ENCODE data around the gene MAGEB4. TPM values are rescaled to one million over a fixed set of nuclear protein-coding genes. Genes with fewer than 3 reads are reported as not detected.

Gene MAGEB4
- total RNA-seq, 1 donor from 2014 or later: not detected

DNA sequence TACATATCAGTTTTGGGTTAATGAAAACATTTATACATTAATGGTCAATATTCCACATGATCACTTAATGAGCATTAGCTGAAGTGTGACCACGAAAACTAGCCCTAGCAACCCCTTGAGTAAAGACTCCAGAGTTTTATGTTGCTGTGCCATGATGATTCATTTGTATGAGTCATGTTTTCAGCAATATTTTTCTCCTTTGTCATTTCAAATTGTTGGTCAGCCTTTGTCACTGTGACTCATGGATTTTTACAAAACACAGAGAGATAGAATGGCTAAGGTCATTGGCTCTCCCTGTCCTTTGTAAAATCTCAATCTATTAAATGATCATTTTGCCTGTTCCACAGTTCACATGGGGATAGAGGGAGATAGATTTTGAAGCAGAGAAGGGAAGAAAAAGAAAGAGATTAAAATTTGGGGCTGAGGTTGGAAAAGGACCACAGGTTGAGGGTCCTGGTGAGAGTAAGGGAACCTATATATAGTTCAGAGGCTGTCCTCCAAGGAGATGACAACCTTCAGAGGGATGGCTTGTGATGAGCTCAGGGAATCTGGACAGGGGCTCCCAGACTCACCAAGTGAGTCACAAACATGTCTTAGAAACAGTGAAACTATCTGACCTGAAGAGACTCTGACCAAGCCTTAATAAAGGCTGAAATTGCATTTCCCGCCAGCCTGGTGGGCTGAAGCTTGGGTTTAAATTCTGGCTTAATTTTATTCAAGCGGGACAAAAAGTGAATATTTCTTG lies 41.8 kb downstream of the MAGEB4 start:
- DNase-seq (ENCODE audit: low spot score): no peak

Other genes with a start within 250 kb of the MAGEB4 start
- gene MAGEB2, start 26.4 kb upstream of the MAGEB4 start, total RNA-seq: not detected
- gene MAGEB3, start 11.3 kb upstream of the MAGEB4 start, total RNA-seq: not detected
- gene MAGEB1, start 5.1 kb downstream of the MAGEB4 start, total RNA-seq: not detected
- gene NR0B1, start 67.4 kb downstream of the MAGEB4 start, total RNA-seq: not detected